ENCODE measurements around the gene ADSL. TPM values are rescaled to one million over a fixed set of nuclear protein-coding genes. Genes with fewer than 3 reads are reported as not detected.

Gene ADSL
- total RNA-seq, 1 experiment from 2014 or later: 93.8 TPM

- no peak overlapping the region for H3K4me3 ChIP-seq (ENCODE audit: low read length)
- H3K9ac ChIP-seq (ENCODE audit: low read length): no peak overlapping the region
- no peaks in the 10 kb centered on the region for H4K20me1 ChIP-seq (ENCODE audit: low read length)
- TF ChIP-seq EZH2 (IDR thresholded peaks at IDR 0.05; ENCODE audit: low read length, unreplicated experiment): no peak
- TF ChIP-seq EZH2phosphoT487 (IDR thresholded peaks at IDR 0.05; ENCODE audit: borderline replicate concordance, low read length): no peak
- no peak for TF ChIP-seq CTCF (conservative IDR thresholded peaks at IDR 0.05; ENCODE audit: low read depth, low read length)
- 0 out of 2 replicates have a peak overlapping the region, but pooled peaks have one; percentile 13 for H3K27ac ChIP-seq (ENCODE audit: low read length)
- H3K27me3 ChIP-seq (ENCODE audit: low read length): no peaks in the 10 kb centered on the region
- no peaks in the 10 kb centered on the region for H3K79me2 ChIP-seq (ENCODE audit: low read length)
- no peaks in the 10 kb centered on the region for H3K9me3 ChIP-seq (ENCODE audit: low read length)
- CTCF ChIA-PET: interaction anchor here (0.6 kb wide), 1 partner anchor 63 kb away, joined by 3 read pairs; no protein-coding TSS in a partner anchor
- POLR2A ChIA-PET (ENCODE audit: unreplicated experiment): no interaction called here
- H3K4me1 ChIP-seq (ENCODE audit: insufficient read depth, low read length): peaks cover 10% of the 10 kb centered on the region
- no TSS peak for BruUV-seq (replicated peaks)
- DNase-seq (no peak), ATAC-seq (no peak)
- no peak overlapping the region for H2AFZ ChIP-seq (ENCODE audit: low read length)
- peaks cover 14% of the 10 kb centered on the region; the same call in 1 of the 2 replicates for H3K36me3 ChIP-seq (ENCODE audit: low read depth, low read length)
- no peaks in the 10 kb centered on the region for H3K9me2 ChIP-seq (replicated peaks; ENCODE audit: low read length)
- H3K4me2 ChIP-seq (ENCODE audit: low read length): no peak overlapping the region
- no peaks in the 10 kb centered on the region for H3F3A ChIP-seq (ENCODE audit: low read length, unreplicated experiment)
- intact Hi-C loops (cut with micrococcal nuclease): no loop called here
These were observed 64.6 kb downstream of the ADSL start for GRCh38 chr22:40410731-40411505.

DNA sequence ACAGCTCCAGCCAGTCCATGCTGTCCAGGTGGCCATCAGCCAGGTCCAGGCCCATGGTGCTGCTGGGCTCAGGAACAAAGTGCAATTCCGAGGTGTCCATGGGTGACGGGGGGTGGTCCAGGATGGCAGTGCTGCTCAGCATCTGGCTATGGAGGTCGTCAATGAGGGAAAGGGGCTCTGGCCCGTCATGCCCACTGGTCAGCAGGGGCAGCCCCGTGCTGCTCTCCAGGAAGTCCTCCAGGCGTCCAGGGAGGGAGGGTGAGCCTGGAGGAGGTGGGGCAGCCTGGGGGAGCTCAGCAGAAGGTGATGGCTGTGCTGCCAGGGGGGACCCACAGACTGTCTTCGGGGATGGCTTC lies 65.2 kb downstream of the ADSL start:
- no peak overlapping the region for H3K4me2 ChIP-seq (ENCODE audit: low read length)
- no peaks in the 10 kb centered on the region for H3K27me3 ChIP-seq (ENCODE audit: low read length)
- no peak for TF ChIP-seq EZH2 (IDR thresholded peaks at IDR 0.05; ENCODE audit: low read length, unreplicated experiment)
- no peak for TF ChIP-seq EZH2phosphoT487 (IDR thresholded peaks at IDR 0.05; ENCODE audit: borderline replicate concordance, low read length)
- TF ChIP-seq CTCF (conservative IDR thresholded peaks at IDR 0.05; ENCODE audit: low read depth, low read length): no peak
- peaks cover 13% of the 10 kb centered on the region; the same call in 1 of the 2 replicates for H3K36me3 ChIP-seq (ENCODE audit: low read depth, low read length)
- POLR2A ChIA-PET (ENCODE audit: unreplicated experiment): no interaction called here
- DNase-seq (no peak), ATAC-seq (no peak)
- H3K79me2 ChIP-seq (ENCODE audit: low read length): no peaks in the 10 kb centered on the region
- CTCF ChIA-PET: no interaction called here
- no peak overlapping the region for H3K27ac ChIP-seq (ENCODE audit: low read length)
- H3F3A ChIP-seq (ENCODE audit: low read length, unreplicated experiment): no peaks in the 10 kb centered on the region
- no peak overlapping the region for H3K9ac ChIP-seq (ENCODE audit: low read length)
- H3K4me3 ChIP-seq (ENCODE audit: low read length): no peak overlapping the region
- peaks cover 10% of the 10 kb centered on the region for H3K4me1 ChIP-seq (ENCODE audit: insufficient read depth, low read length)
- intact Hi-C loops (cut with micrococcal nuclease): no loop called here
- no peaks in the 10 kb centered on the region for H3K9me3 ChIP-seq (ENCODE audit: low read length)
- BruUV-seq (replicated peaks): no TSS peak
- H3K9me2 ChIP-seq (replicated peaks; ENCODE audit: low read length): no peaks in the 10 kb centered on the region
- H4K20me1 ChIP-seq (ENCODE audit: low read length): no peaks in the 10 kb centered on the region
- H2AFZ ChIP-seq (ENCODE audit: low read length): no peak overlapping the region

DNA sequence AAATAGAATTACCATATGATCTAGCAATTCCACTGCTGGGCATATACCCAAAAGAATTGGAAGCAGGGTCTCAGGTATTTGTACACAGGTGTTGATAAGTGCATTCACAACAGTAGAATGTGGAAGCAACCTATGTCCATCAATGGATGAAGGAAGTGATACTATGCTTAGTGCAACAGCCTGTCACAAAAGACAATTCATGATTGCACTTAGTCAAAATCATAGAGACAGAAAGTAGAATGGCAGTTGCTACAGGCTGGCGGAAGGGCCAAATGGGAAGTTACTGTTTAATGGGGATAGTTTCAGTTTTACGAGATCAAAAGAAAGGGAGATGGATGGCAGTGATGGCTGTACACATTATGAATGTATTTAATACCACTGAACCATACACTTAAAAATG lies 66.1 kb downstream of the ADSL start:
- no peak for ATAC-seq
- Histone ChIP-seq H4K20me1 (ENCODE audit: low read length) (no peaks in the 10 kb centered on the region), H3K27ac (ENCODE audit: low read length) (no peak overlapping the region), H3K9ac (ENCODE audit: low read length) (no peak overlapping the region), H3F3A (ENCODE audit: low read length, unreplicated experiment) (no peaks in the 10 kb centered on the region), H3K4me2 (ENCODE audit: low read length) (no peak overlapping the region), H3K79me2 (ENCODE audit: low read length) (no peaks in the 10 kb centered on the region), H3K27me3 (ENCODE audit: low read length) (no peaks in the 10 kb centered on the region), H3K4me3 (ENCODE audit: low read length) (no peak overlapping the region), H3K9me2 (replicated peaks; ENCODE audit: low read length) (no peaks in the 10 kb centered on the region), H3K36me3 (ENCODE audit: low read depth, low read length) (peaks cover 10% of the 10 kb centered on the region; the same call in 1 of the 2 replicates), H3K9me3 (ENCODE audit: low read length) (no peaks in the 10 kb centered on the region), H2AFZ (ENCODE audit: low read length) (no peak overlapping the region), H3K4me1 (ENCODE audit: insufficient read depth, low read length) (peaks cover 10% of the 10 kb centered on the region)
- ChIA-PET POLR2A (ENCODE audit: unreplicated experiment) (interaction anchor here (0.6 kb wide), 1 partner anchor 40 kb away, joined by 6 read pairs; no protein-coding TSS in a partner anchor), CTCF (no interaction called here)
- no peak for TF ChIP-seq CTCF (conservative IDR thresholded peaks at IDR 0.05; ENCODE audit: low read depth, low read length)
- TF ChIP-seq EZH2 (IDR thresholded peaks at IDR 0.05; ENCODE audit: low read length, unreplicated experiment): no peak
- no peak for TF ChIP-seq EZH2phosphoT487 (IDR thresholded peaks at IDR 0.05; ENCODE audit: borderline replicate concordance, low read length)
- BruUV-seq (replicated peaks): no TSS peak
- intact Hi-C loops (cut with micrococcal nuclease): no loop called here
- no peak for DNase-seq
